GM23338 (cell line): Measurements from ENCODE around the gene ULK4. TPM values are rescaled to one million over a fixed set of nuclear protein-coding genes. Genes with fewer than 3 reads are reported as not detected.

Experiments used
- ATAC-seq: fragments of 200-7000 bp; cut with Tn5 transposase; 3 replicates; pipeline ENCODE4 v1.9.1; 2020
- DNase-seq: peaks from one replicate; pipeline ENCODE4 v3.0.0-alpha.2; 2015; ENCODE audit warnings: low spot score
- H2AFZ ChIP-seq: fragments of 200-600 bp; sonication (generic); 2 replicates; pipeline ENCODE4 v1.8.0; 2016; ENCODE audit warnings: antibody characterized with exemption, mild to moderate bottlenecking, moderate library complexity
- H3F3A ChIP-seq: fragments of 200-600 bp; sonication (generic); replicated peaks from 2 replicates; pipeline ENCODE4 v1.8.0; 2017; ENCODE audit warnings: antibody characterized with exemption, mixed run types, low read depth
- H3K27ac ChIP-seq: fragments of 200-600 bp; sonication (generic); 2 replicates; pipeline ENCODE4 v1.6.1; 2016; ENCODE audit warnings: low read depth
- H3K27me3 ChIP-seq: fragments of 200-600 bp; sonication (generic); 2 replicates; pipeline ENCODE4 v1.8.0; 2016; ENCODE audit warnings: mild to moderate bottlenecking, mixed run types, moderate library complexity; ENCODE audit not compliant: insufficient read depth
- H3K36me3 ChIP-seq: fragments of 200-600 bp; sonication (generic); 2 replicates; pipeline ENCODE4 v1.8.0; 2016; ENCODE audit warnings: mild to moderate bottlenecking; ENCODE audit not compliant: insufficient read depth
- H3K4me1 ChIP-seq: fragments of 200-600 bp; sonication (generic); 2 replicates; pipeline ENCODE4 v1.8.0; 2016; ENCODE audit warnings: mild to moderate bottlenecking, moderate library complexity; ENCODE audit not compliant: insufficient read depth
- H3K4me2 ChIP-seq: fragments of 200-600 bp; sonication (generic); 2 replicates; pipeline ENCODE4 v1.7.1; 2017; ENCODE audit warnings: mixed run types
- H3K4me3 ChIP-seq: fragments of 200-600 bp; sonication (generic); 2 replicates; pipeline ENCODE4 v1.6.1; 2016; ENCODE audit warnings: mixed run types
- H3K79me2 ChIP-seq: fragments of 200-600 bp; sonication (generic); replicated peaks from 2 replicates; pipeline ENCODE4 v1.8.0; 2017; ENCODE audit warnings: mild to moderate bottlenecking; ENCODE audit not compliant: insufficient read depth
- H3K9me2 ChIP-seq: fragments of 200-600 bp; sonication (generic); 2 replicates; pipeline ENCODE4 v1.8.0; 2017; ENCODE audit not compliant: insufficient read depth
- H4K20me1 ChIP-seq: fragments of 200-600 bp; sonication (generic); replicated peaks from 2 replicates; pipeline ENCODE4 v1.8.0; 2017; ENCODE audit warnings: mild to moderate bottlenecking; ENCODE audit not compliant: insufficient read depth
- H3K27ac Mint-ChIP-seq: 2 replicates; pipeline ENCODE4 v1.8.0; 2020; ENCODE audit warnings: inconsistent platforms, mild to moderate bottlenecking, moderate library complexity, mixed read lengths
- H3K27me3 Mint-ChIP-seq: 3 replicates; pipeline ENCODE4 v1.8.0; 2022; ENCODE audit warnings: low read depth, mild to moderate bottlenecking, moderate library complexity, mixed read lengths, inconsistent platforms; ENCODE audit not compliant: insufficient read depth, poor library complexity
- H3K36me3 Mint-ChIP-seq: 3 replicates; pipeline ENCODE4 v1.8.0; 2021; ENCODE audit warnings: low read depth, mild to moderate bottlenecking, inconsistent platforms, moderate library complexity, mixed read lengths
- H3K4me1 Mint-ChIP-seq: 3 replicates; pipeline ENCODE4 v1.8.0; 2020; ENCODE audit warnings: mild to moderate bottlenecking, inconsistent platforms, mixed read lengths
- H3K4me3 Mint-ChIP-seq: 3 replicates; pipeline ENCODE4 v1.8.0; 2021; ENCODE audit warnings: moderate library complexity, mild to moderate bottlenecking, inconsistent platforms, mixed read lengths
- H3K9me3 Mint-ChIP-seq: 3 replicates; pipeline ENCODE4 v1.8.0; 2020; ENCODE audit warnings: moderate library complexity, mild to moderate bottlenecking, inconsistent platforms, mixed read lengths
- CREB1 ChIP-seq: fragments of 250-450 bp; sonication (Bioruptor Pico); IDR thresholded peaks from 2 replicates; pipeline ENCODE4 v1.5.0; 2020; ENCODE audit warnings: low read depth, mild to moderate bottlenecking, moderate library complexity
- CTCF ChIP-seq, 2 experiments: fragments of 200-600 bp in 1 of 2; sonication (generic) in 1 of 2; conservative IDR thresholded peaks; 2 replicates each; pipeline versions ENCODE4 v1.5.1 to v1.6.1; 2016 to 2017; ENCODE audit warnings: antibody characterized with exemption in 2 of 2, low read depth in 2 of 2, mild to moderate bottlenecking in 2 of 2, moderate library complexity in 1 of 2
- EZH2 ChIP-seq: fragments of 200-600 bp; sonication (generic); IDR thresholded peaks from one replicate; pipeline ENCODE4 v1.8.0; 2017; ENCODE audit warnings: antibody characterized with exemption, mild to moderate bottlenecking, low read depth; ENCODE audit not compliant: unreplicated experiment
- EZH2phosphoT487 ChIP-seq: fragments of 200-600 bp; sonication (generic); IDR thresholded peaks from one replicate; pipeline ENCODE4 v1.8.1; 2018; ENCODE audit warnings: antibody characterized with exemption; ENCODE audit not compliant: unreplicated experiment
- JUNB ChIP-seq: IDR thresholded peaks from one replicate; pipeline ENCODE4 v1.6.1; 2016; ENCODE audit warnings: antibody characterized with exemption; ENCODE audit not compliant: unreplicated experiment
- NANOG ChIP-seq: IDR thresholded peaks from 2 replicates; pipeline ENCODE4 v1.6.1; 2016; ENCODE audit warnings: antibody characterized with exemption, borderline replicate concordance
- POLR2AphosphoS5 ChIP-seq: IDR thresholded peaks from 2 replicates; pipeline ENCODE4 v1.6.1; 2016; ENCODE audit warnings: antibody characterized with exemption, low read depth
- STAT1 ChIP-seq: IDR thresholded peaks from one replicate; pipeline ENCODE4 v1.6.1; 2016; ENCODE audit warnings: antibody characterized with exemption; ENCODE audit not compliant: unreplicated experiment
- ZNF114 ChIP-seq: fragments of 250-450 bp; sonication (Bioruptor Pico); IDR thresholded peaks from 2 replicates; pipeline ENCODE4 v1.5.0; 2020; ENCODE audit warnings: mild to moderate bottlenecking, moderate library complexity
- ZNF331 ChIP-seq: fragments of 250-450 bp; sonication (Bioruptor Pico); IDR thresholded peaks from 2 replicates; pipeline ENCODE4 v1.5.0; 2020; ENCODE audit warnings: low read depth, mild to moderate bottlenecking, moderate library complexity
- ZNF462 ChIP-seq: fragments of 250-450 bp; sonication (Bioruptor Pico); IDR thresholded peaks from 2 replicates; pipeline ENCODE4 v1.5.0; 2020; ENCODE audit warnings: mild to moderate bottlenecking, moderate library complexity
- polyA plus RNA-seq: library from polyadenylated mRNA; unstranded; fragments of >200 nt; fragmentation: Nextera tagmentation; extraction: Ambion mirVana; gene quantifications from 2 replicates; pipeline ENCODE4 v1.2.1, GENCODE V29; 2016
- total RNA-seq: library from RNA; depleted of rRNA; stranded (reverse); fragments of >200 nt; shearing (Covaris generic); gene quantifications from 2 replicates; pipeline ENCODE4 v1.2.3, GENCODE V29; 2014
- TF ChIP-seq, protein P1 (sequence below): IDR thresholded peaks from one replicate; pipeline ENCODE4 v1.6.1; 2018; ENCODE audit warnings: antibody characterized with exemption; ENCODE audit not compliant: unreplicated experiment
- TF ChIP-seq, protein P2 (sequence below): IDR thresholded peaks from 2 replicates; pipeline ENCODE4 v1.6.1; 2016; ENCODE audit warnings: antibody characterized with exemption

The ULK4 gene
- total and polyA plus RNA-seq, 2 experiments from 2014 or later = 20.8 to 41.4 TPM

DNA sequence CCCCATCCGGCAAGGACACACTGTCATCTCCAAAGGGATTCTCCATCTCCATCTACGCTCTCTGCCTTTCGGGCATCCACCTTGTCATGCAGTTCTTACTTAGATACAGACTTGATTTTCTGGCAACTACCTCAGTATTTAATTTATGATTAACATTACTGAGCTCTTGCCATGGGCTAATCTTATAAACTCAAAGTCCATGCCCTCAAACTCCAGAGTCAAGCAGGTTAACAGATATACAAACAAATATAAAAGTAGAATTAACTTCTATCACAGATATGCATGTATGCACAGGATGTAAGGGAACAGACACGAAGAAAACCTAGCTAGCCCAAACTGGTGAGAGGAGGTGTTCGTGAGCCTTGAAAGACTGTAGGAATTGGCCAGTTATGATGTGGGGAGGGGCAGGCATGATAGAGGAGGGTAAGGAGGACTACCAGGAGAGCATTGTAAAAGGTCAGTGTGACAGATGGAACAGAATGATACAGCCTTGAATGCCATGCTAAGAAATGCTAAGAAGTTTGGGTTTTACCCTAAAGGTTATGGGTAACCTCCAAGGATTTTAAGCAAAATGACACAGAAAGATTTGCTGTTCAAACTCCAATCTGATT is 334.3 kb downstream of the ULK4 start:
- H3F3A ChIP-seq = no peaks in the 10 kb centered on the region
- Mint-ChIP-seq H3K4me1 (peaks cover 12% of the 10 kb centered on the region), H3K36me3 (no peaks in the 10 kb centered on the region), H3K4me3 (no peak overlapping the region), H3K27me3 (peaks cover 2% of the 10 kb centered on the region), H3K27ac (no peak overlapping the region; the same call in 1 of the 2 replicates), H3K9me3 (no peaks in the 10 kb centered on the region)
- no peaks in the 10 kb centered on the region for H4K20me1 ChIP-seq
- H3K27ac ChIP-seq = no peak overlapping the region
- no peak overlapping the region for H2AFZ ChIP-seq
- DNase-seq (no peak), ATAC-seq (no peak)
- no peak for TF ChIP-seq JUNB
- no peak for TF ChIP-seq EZH2
- TF ChIP-seq ZNF114 = no peak
- no peak for TF ChIP-seq POLR2AphosphoS5
- no peak for TF ChIP-seq ZNF331 (CRISPR knock-in tag)
- TF ChIP-seq NANOG = no peak
- TF ChIP-seq EZH2phosphoT487 = no peak
- TF ChIP-seq, protein P1, sequence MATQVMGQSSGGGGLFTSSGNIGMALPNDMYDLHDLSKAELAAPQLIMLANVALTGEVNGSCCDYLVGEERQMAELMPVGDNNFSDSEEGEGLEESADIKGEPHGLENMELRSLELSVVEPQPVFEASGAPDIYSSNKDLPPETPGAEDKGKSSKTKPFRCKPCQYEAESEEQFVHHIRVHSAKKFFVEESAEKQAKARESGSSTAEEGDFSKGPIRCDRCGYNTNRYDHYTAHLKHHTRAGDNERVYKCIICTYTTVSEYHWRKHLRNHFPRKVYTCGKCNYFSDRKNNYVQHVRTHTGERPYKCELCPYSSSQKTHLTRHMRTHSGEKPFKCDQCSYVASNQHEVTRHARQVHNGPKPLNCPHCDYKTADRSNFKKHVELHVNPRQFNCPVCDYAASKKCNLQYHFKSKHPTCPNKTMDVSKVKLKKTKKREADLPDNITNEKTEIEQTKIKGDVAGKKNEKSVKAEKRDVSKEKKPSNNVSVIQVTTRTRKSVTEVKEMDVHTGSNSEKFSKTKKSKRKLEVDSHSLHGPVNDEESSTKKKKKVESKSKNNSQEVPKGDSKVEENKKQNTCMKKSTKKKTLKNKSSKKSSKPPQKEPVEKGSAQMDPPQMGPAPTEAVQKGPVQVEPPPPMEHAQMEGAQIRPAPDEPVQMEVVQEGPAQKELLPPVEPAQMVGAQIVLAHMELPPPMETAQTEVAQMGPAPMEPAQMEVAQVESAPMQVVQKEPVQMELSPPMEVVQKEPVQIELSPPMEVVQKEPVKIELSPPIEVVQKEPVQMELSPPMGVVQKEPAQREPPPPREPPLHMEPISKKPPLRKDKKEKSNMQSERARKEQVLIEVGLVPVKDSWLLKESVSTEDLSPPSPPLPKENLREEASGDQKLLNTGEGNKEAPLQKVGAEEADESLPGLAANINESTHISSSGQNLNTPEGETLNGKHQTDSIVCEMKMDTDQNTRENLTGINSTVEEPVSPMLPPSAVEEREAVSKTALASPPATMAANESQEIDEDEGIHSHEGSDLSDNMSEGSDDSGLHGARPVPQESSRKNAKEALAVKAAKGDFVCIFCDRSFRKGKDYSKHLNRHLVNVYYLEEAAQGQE = no peak
- TF ChIP-seq, protein P2, sequence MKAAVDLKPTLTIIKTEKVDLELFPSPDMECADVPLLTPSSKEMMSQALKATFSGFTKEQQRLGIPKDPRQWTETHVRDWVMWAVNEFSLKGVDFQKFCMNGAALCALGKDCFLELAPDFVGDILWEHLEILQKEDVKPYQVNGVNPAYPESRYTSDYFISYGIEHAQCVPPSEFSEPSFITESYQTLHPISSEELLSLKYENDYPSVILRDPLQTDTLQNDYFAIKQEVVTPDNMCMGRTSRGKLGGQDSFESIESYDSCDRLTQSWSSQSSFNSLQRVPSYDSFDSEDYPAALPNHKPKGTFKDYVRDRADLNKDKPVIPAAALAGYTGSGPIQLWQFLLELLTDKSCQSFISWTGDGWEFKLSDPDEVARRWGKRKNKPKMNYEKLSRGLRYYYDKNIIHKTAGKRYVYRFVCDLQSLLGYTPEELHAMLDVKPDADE = no peak
- TF ChIP-seq STAT1 = no peak
- no peak for TF ChIP-seq ZNF462
- TF ChIP-seq CTCF (conservative IDR thresholded peaks at IDR 0.05; ENCODE audit: low read depth in 2 of 2) = no peak
- TF ChIP-seq CREB1 (CRISPR knock-in tag) = no peak
- no peaks in the 10 kb centered on the region for H3K27me3 ChIP-seq
- H3K36me3 ChIP-seq = no peaks in the 10 kb centered on the region
- peaks cover 6% of the 10 kb centered on the region for H3K4me1 ChIP-seq
- no peak overlapping the region for H3K4me3 ChIP-seq
- H3K9me2 ChIP-seq = no peaks in the 10 kb centered on the region
- no peak overlapping the region for H3K4me2 ChIP-seq
- H3K79me2 ChIP-seq = no peaks in the 10 kb centered on the region
